ENCODE measurements around the gene MVD. TPM values are rescaled to one million over a fixed set of nuclear protein-coding genes. Genes with fewer than 3 reads are reported as not detected.

Gene MVD
- total RNA-seq, 4 donors from 2014 or later = 32.7 to 49.4 (median 39.9) TPM

GRCh38 chr16:88608076-88608475 lies 54.8 kb downstream of the MVD start:
- H3K27ac ChIP-seq = no peak overlapping the region
- H3K36me3 ChIP-seq = peaks cover 0 to 95% (median 0%) of the 10 kb centered on the region in 3 donors
- no peak for DNase-seq (ENCODE audit: low spot score in 2 of 2)
- no peaks in the 10 kb centered on the region for H3K9me3 ChIP-seq
- H3K4me3 ChIP-seq = no peak overlapping the region
- TF ChIP-seq EP300 (IDR thresholded peaks at IDR 0.05) = no peak
- whole genome bisulfite sequencing, 2 donors = 75% methylated on average over 6 of the region's 6 CpGs
- no peaks in the 10 kb centered on the region for H3K27me3 ChIP-seq
- H3K4me1 ChIP-seq = no peaks in the 10 kb centered on the region

- H3K4me1 ChIP-seq = no peaks in the 10 kb centered on the region
- TF ChIP-seq EP300 (IDR thresholded peaks at IDR 0.05) (no peak), CTCF (IDR thresholded peaks at IDR 0.05) (no peak), POLR2A (IDR thresholded peaks at IDR 0.05) (no peak)
- H3K27ac ChIP-seq = no peak overlapping the region
- H3K27me3 ChIP-seq = no peaks in the 10 kb centered on the region
- H3K9me3 ChIP-seq = no peaks in the 10 kb centered on the region
- no peak overlapping the region for H3K4me3 ChIP-seq
- H3K36me3 ChIP-seq = peaks cover 0 to 96% (median 0%) of the 10 kb centered on the region in 3 donors
- WGBS, 2 donors = 89 to 93% methylated on average over 17 of the region's 17 CpGs
- DNase-seq (ENCODE audit: low spot score in 2 of 2) = no peak
Measured at GRCh38 chr16:88606148-88606757, 56.6 kb downstream of the MVD start.

GRCh38 chr16:88605186-88606147 lies 57.4 kb downstream of the MVD start:
- no peak overlapping the region for H3K27ac ChIP-seq
- H3K27me3 ChIP-seq = no peaks in the 10 kb centered on the region
- H3K9me3 ChIP-seq = no peaks in the 10 kb centered on the region
- peaks cover 0 to 6% (median 0%) of the 10 kb centered on the region in 4 donors for H3K4me1 ChIP-seq
- WGBS, 2 donors = 77 to 79% methylated on average over 20 of the region's 20 CpGs
- no peak for DNase-seq (ENCODE audit: low spot score in 2 of 2)
- H3K4me3 ChIP-seq = no peak overlapping the region
- TF ChIP-seq CTCF (IDR thresholded peaks at IDR 0.05) (no peak), EP300 (IDR thresholded peaks at IDR 0.05) (no peak), POLR2A (IDR thresholded peaks at IDR 0.05) (no peak)
- peaks cover 0 to 96% (median 0%) of the 10 kb centered on the region in 3 donors for H3K36me3 ChIP-seq

GRCh38 chr16:88602091-88602490 lies 60.8 kb downstream of the MVD start:
- WGBS, 2 donors = 93 to 98% methylated on average over 5 to 7 of the region's 7 CpGs
- H3K4me1 ChIP-seq = peaks cover 0 to 33% (median 0%) of the 10 kb centered on the region in 4 donors
- no peaks in the 10 kb centered on the region for H3K27me3 ChIP-seq
- H3K27ac ChIP-seq = no peak overlapping the region
- peaks cover 2 to 93% (median 16%) of the 10 kb centered on the region in 3 donors for H3K36me3 ChIP-seq
- H3K9me3 ChIP-seq = no peaks in the 10 kb centered on the region
- TF ChIP-seq CTCF (IDR thresholded peaks at IDR 0.05) (no peak), EP300 (IDR thresholded peaks at IDR 0.05) (no peak), POLR2A (IDR thresholded peaks at IDR 0.05) (no peak)
- no peak overlapping the region for H3K4me3 ChIP-seq
- DNase-seq (ENCODE audit: low spot score in 2 of 2) = no peak

Other genes with a start within 250 kb of the MVD start
- gene ZFPM1, start 209.8 kb downstream of the MVD start, total RNA-seq = 1 to 10 TPM in 1 of 4 donors, under 1 TPM in 3; 0.44 to 1.2 (median 0.71) TPM
- gene ZC3H18, start 92.7 kb downstream of the MVD start, total RNA-seq = 10 to 100 TPM; 19.7 to 52.2 (median 28.1) TPM
- gene IL17C, start 24.5 kb downstream of the MVD start, total RNA-seq = not detected
- 100 to 1,000 TPM in 2 of 4 donors, 10 to 100 TPM in 2; 86.3 to 199 (median 121) TPM for gene CYBA, start 12.0 kb downstream of the MVD start, total RNA-seq
- gene SNAI3, start 23.4 kb upstream of the MVD start, total RNA-seq = 1 to 10 TPM in 2 of 4 donors, under 1 TPM in 2; 0.87 to 1.2 (median 1.0) TPM
- 10 to 100 TPM; 36.5 to 56.7 (median 43.5) TPM for gene RNF166, start 43.3 kb upstream of the MVD start, total RNA-seq
- 10 to 100 TPM; 12.3 to 22.5 (median 12.5) TPM for gene CTU2, start 43.4 kb upstream of the MVD start, total RNA-seq
- 100 to 1,000 TPM in 3 of 4 donors, 10 to 100 TPM in 1; 90.5 to 309 (median 165) TPM for gene PIEZO1, start 122.1 kb upstream of the MVD start, total RNA-seq
- gene CDT1, start 140.7 kb upstream of the MVD start, total RNA-seq = 1 to 10 TPM in 2 of 4 donors, under 1 TPM in 1, not detected in 1; 0.44 to 1.5 (median 1.4) TPM
- 100 to 1,000 TPM in 2 of 4 donors, 10 to 100 TPM in 2; 83.4 to 157 (median 106) TPM for gene APRT, start 148.8 kb upstream of the MVD start, total RNA-seq
- gene GALNS, start 193.9 kb upstream of the MVD start, total RNA-seq = 10 to 100 TPM; 15.1 to 80.1 (median 43.2) TPM
- gene TRAPPC2L, start 194.0 kb upstream of the MVD start, total RNA-seq = 10 to 100 TPM; 18.0 to 36.6 (median 22.9) TPM
- gene PABPN1L, start 203.6 kb upstream of the MVD start, total RNA-seq = not detected

All from tibial nerve (tissue), 4 donors.